Esophagus muscularis mucosa (tissue), 4 donors: ENCODE data around the gene RYR2. TPM values are rescaled to one million over a fixed set of nuclear protein-coding genes. Genes with fewer than 3 reads are reported as not detected.

Source experiments
- DNase-seq: peaks from one replicate; pipeline ENCODE4 v3.0.0-alpha.2; 2017; ENCODE audit errors: extremely low spot score
- H3K27ac ChIP-seq, 4 donors: fragments of 200-600 bp; sonication (generic); replicated peaks in 1 of 4; 1 replicate in 3 of 4; 2 replicates in 1 of 4; pipeline ENCODE4 v1.5.1; 2016 to 2019; ENCODE audit warnings: mild to moderate bottlenecking in 1 of 4
- H3K27me3 ChIP-seq, 4 donors: fragments of 200-600 bp; sonication (generic); one replicate each; pipeline versions ENCODE4 v1.5.1 to v1.6.0; 2016 to 2019
- H3K36me3 ChIP-seq, 4 donors: fragments of 200-600 bp; sonication (generic); one replicate each; pipeline ENCODE4 v1.5.1; 2016 to 2019
- H3K4me1 ChIP-seq, 4 donors: fragments of 200-600 bp; sonication (generic); one replicate each; pipeline ENCODE4 v1.5.1; 2016 to 2019
- H3K4me3 ChIP-seq, 4 donors: fragments of 200-600 bp; sonication (generic); 1 replicate in 2 of 4; 2 replicates in 2 of 4; pipeline ENCODE4 v1.5.1; 2016 to 2019; ENCODE audit warnings: mild to moderate bottlenecking in 4 of 4, moderate library complexity in 1 of 4
- H3K9me3 ChIP-seq, 4 donors: fragments of 200-600 bp; sonication (generic); 1 replicate in 3 of 4; 2 replicates in 1 of 4; pipeline ENCODE4 v1.5.1; 2016 to 2019
- EP300 ChIP-seq: sonication (generic); formaldehyde crosslinking; IDR thresholded peaks from one replicate; pipeline ENCODE4 v1.6.1; 2017; ENCODE audit warnings: antibody characterized with exemption
- POLR2A ChIP-seq: fragments of 450-650 bp; IDR thresholded peaks from one replicate; pipeline ENCODE4 v1.6.1; 2017; ENCODE audit warnings: antibody characterized with exemption, moderate library complexity, mild to moderate bottlenecking, low read depth
- POLR2AphosphoS5 ChIP-seq, 2 donors: sonication (generic); formaldehyde crosslinking; IDR thresholded peaks; one replicate each; pipeline ENCODE4 v1.6.1; 2017; ENCODE audit warnings: antibody characterized with exemption in 2 of 2
- WGBS: methylation state at CpG from one replicate; pipeline ENCODE4 v1.1.5; 2018; 5-methylcytosine and 5-hydroxymethylcytosine counted together
- intact Hi-C: fragments of 100-400 bp; cut with DNase I; formaldehyde crosslinking; loops from one replicate; pipeline ENCODE4 v1.15.1; 2023
- total RNA-seq, 4 donors: library from RNA; depleted of rRNA; stranded (reverse); fragments of >200 nt; gene quantifications; one replicate each; pipeline versions ENCODE4 v1.1.0 to v1.2.1, GENCODE V29; 2016
- TF ChIP-seq, protein P1 (sequence below), 3 experiments: fragments of 200-600 bp in 2 of 3; fragments of 450-650 bp in 1 of 3; sonication (generic) in 2 of 3; IDR thresholded peaks; one replicate each; pipeline ENCODE4 v1.5.1; 2017 to 2019; ENCODE audit warnings: antibody characterized with exemption in 3 of 3, mild to moderate bottlenecking in 2 of 3, moderate library complexity in 1 of 3

The RYR2 gene
- total RNA-seq, 4 donors from 2014 or later, result 29.8 to 56.3 (median 38.9) TPM

- TF ChIP-seq EP300 (no peak), POLR2A (no peak), POLR2AphosphoS5 (IDR thresholded peaks at IDR 0.05) (no peak)
- TF ChIP-seq, protein P1, sequence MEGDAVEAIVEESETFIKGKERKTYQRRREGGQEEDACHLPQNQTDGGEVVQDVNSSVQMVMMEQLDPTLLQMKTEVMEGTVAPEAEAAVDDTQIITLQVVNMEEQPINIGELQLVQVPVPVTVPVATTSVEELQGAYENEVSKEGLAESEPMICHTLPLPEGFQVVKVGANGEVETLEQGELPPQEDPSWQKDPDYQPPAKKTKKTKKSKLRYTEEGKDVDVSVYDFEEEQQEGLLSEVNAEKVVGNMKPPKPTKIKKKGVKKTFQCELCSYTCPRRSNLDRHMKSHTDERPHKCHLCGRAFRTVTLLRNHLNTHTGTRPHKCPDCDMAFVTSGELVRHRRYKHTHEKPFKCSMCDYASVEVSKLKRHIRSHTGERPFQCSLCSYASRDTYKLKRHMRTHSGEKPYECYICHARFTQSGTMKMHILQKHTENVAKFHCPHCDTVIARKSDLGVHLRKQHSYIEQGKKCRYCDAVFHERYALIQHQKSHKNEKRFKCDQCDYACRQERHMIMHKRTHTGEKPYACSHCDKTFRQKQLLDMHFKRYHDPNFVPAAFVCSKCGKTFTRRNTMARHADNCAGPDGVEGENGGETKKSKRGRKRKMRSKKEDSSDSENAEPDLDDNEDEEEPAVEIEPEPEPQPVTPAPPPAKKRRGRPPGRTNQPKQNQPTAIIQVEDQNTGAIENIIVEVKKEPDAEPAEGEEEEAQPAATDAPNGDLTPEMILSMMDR (IDR thresholded peaks at IDR 0.05), result no peak
- Histone ChIP-seq H3K4me1 (peaks cover 6 to 45% (median 16%) of the 10 kb centered on the region in 4 donors), H3K4me3 (no peak overlapping the region), H3K9me3 (no peaks in the 10 kb centered on the region), H3K36me3 (peaks cover 0 to 2% (median 0%) of the 10 kb centered on the region in 4 donors), H3K27me3 (no peaks in the 10 kb centered on the region), H3K27ac (no peak overlapping the region)
- 82% methylated on average over 8 of the region's 9 CpGs for WGBS
- intact Hi-C loops, result no loop called here
- DNase-seq, result peak; percentile 75
Measured at GRCh38 chr1:237058470-237058869, 16.5 kb downstream of the RYR2 start.

- H3K4me3 ChIP-seq, result no peak overlapping the region
- H3K27ac ChIP-seq, result peak overlapping the region in 1 of 4 donors; percentile 14
- intact Hi-C loops, result no loop called here
- H3K9me3 ChIP-seq, result no peaks in the 10 kb centered on the region
- DNase-seq, result no peak
- TF ChIP-seq POLR2AphosphoS5 (IDR thresholded peaks at IDR 0.05) (no peak), POLR2A (no peak), EP300 (no peak)
- TF ChIP-seq, protein P1 (IDR thresholded peaks at IDR 0.05), result no peak
- H3K27me3 ChIP-seq, result no peaks in the 10 kb centered on the region
- no peaks in the 10 kb centered on the region for H3K36me3 ChIP-seq
- peaks cover 0 to 37% (median 15%) of the 10 kb centered on the region in 4 donors for H3K4me1 ChIP-seq
- WGBS, result 38% methylated on average over 3 of the region's 3 CpGs
Measured at GRCh38 chr1:237059244-237059643, 17.3 kb downstream of the RYR2 start.

DNA sequence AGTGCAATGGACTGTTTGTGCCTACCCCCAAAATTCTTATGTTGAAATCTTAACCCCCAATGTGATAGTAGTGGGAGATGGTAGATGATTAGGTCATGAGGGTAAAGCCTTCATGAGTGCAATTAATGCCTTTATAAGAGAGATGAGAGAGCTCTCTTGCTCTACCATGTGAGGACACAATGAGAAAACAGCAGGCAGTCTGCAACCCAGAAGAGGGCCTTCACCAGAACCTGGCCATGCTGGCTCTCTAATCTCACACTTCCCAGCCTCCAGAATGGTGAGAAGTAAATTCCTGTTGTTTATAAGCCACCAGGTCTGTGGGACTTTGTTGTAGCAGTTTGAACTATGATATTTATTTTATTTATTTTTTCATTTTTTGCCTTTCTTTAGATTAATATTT lies 21.0 kb downstream of the RYR2 start:
- H3K9me3 ChIP-seq, result no peaks in the 10 kb centered on the region
- TF ChIP-seq, protein P1 (IDR thresholded peaks at IDR 0.05), result no peak
- TF ChIP-seq POLR2A (no peak), POLR2AphosphoS5 (IDR thresholded peaks at IDR 0.05) (no peak), EP300 (no peak)
- DNase-seq, result no peak
- intact Hi-C loops, result no loop called here
- H3K4me3 ChIP-seq, result no peak overlapping the region
- peaks cover 5 to 13% (median 8%) of the 10 kb centered on the region in 4 donors for H3K4me1 ChIP-seq
- H3K27ac ChIP-seq, result no peak overlapping the region
- no peaks in the 10 kb centered on the region for H3K27me3 ChIP-seq
- no peaks in the 10 kb centered on the region for H3K36me3 ChIP-seq

GRCh38 chr1:237065903-237066302 lies 23.9 kb downstream of the RYR2 start:
- no peaks in the 10 kb centered on the region for H3K36me3 ChIP-seq
- intact Hi-C loops, result no loop called here
- no peaks in the 10 kb centered on the region for H3K9me3 ChIP-seq
- H3K4me3 ChIP-seq, result no peak overlapping the region
- TF ChIP-seq, protein P1 (IDR thresholded peaks at IDR 0.05), result no peak
- no peak for TF ChIP-seq EP300
- TF ChIP-seq POLR2A, result no peak
- no peak for TF ChIP-seq POLR2AphosphoS5 (IDR thresholded peaks at IDR 0.05)
- WGBS, result 75% methylated on average over 3 of the region's 3 CpGs
- no peaks in the 10 kb centered on the region for H3K27me3 ChIP-seq
- H3K27ac ChIP-seq, result no peak overlapping the region
- peak; percentile 70 for DNase-seq
- peaks cover 0 to 21% (median 18%) of the 10 kb centered on the region in 4 donors for H3K4me1 ChIP-seq

GRCh38 chr1:237070519-237070918 lies 28.5 kb downstream of the RYR2 start:
- intact Hi-C loops, result no loop called here
- TF ChIP-seq EP300, result no peak
- TF ChIP-seq, protein P1 (IDR thresholded peaks at IDR 0.05), result no peak
- TF ChIP-seq POLR2AphosphoS5 (IDR thresholded peaks at IDR 0.05), result no peak
- TF ChIP-seq POLR2A, result no peak

More at GRCh38 chr1:237070519-237070918, 28.5 kb downstream of the RYR2 start:
- Histone ChIP-seq H3K4me3 (no peak overlapping the region), H3K36me3 (no peaks in the 10 kb centered on the region), H3K27ac (no peak overlapping the region), H3K9me3 (no peaks in the 10 kb centered on the region), H3K27me3 (no peaks in the 10 kb centered on the region), H3K4me1 (peaks cover 0 to 23% (median 19%) of the 10 kb centered on the region in 4 donors)
- DNase-seq, result peak; percentile 82
- 93% methylated on average over 2 of the region's 2 CpGs for WGBS
